HFFc6 (cell line): ENCODE results near the gene SREBF1. TPM values are rescaled to one million over a fixed set of nuclear protein-coding genes. Genes with fewer than 3 reads are reported as not detected.
A peak's percentile ranks its signal among the peaks of the same experiment; 100 is the strongest.

Source experiments
- DNase-seq: peaks from one replicate; pipeline ENCODE4 v3.0.0-alpha.2; 2018
- H3K27ac Mint-ChIP-seq: 2 replicates; pipeline ENCODE4 v1.8.0; 2020; ENCODE audit warnings: mild to moderate bottlenecking, mixed read lengths
- H3K27me3 Mint-ChIP-seq: 2 replicates; pipeline ENCODE4 v1.8.0; 2021; ENCODE audit warnings: mild to moderate bottlenecking, moderate library complexity, mixed read lengths; ENCODE audit not compliant: insufficient read depth
- H3K36me3 Mint-ChIP-seq: 2 replicates; pipeline ENCODE4 v1.8.0; 2021; ENCODE audit warnings: low read depth, mixed read lengths
- H3K4me1 Mint-ChIP-seq: 2 replicates; pipeline ENCODE4 v1.8.0; 2020; ENCODE audit warnings: low read depth, mixed read lengths
- H3K4me3 Mint-ChIP-seq: 2 replicates; pipeline ENCODE4 v1.8.0; 2020; ENCODE audit warnings: mild to moderate bottlenecking, moderate library complexity, mixed read lengths
- H3K9me3 Mint-ChIP-seq: 2 replicates; pipeline ENCODE4 v1.8.0; 2020; ENCODE audit warnings: mild to moderate bottlenecking, mixed read lengths
- total RNA-seq, 6 experiments: library from RNA; stranded (reverse); fragmentation: NEBNext Ultra II Directional; extraction: Animal tissue kit (Norgen Biotek cat#: 25700); gene quantifications; 2 replicates in 1 of 6; 3 replicates in 5 of 6; pipeline ENCODE4 v1.2.3, GENCODE V29; 2021
- TF ChIP-seq, protein P1 (sequence below): fragments of 200-600 bp; sonication (generic); IDR thresholded peaks from 2 replicates; pipeline ENCODE4 v1.5.0; 2021; ENCODE audit warnings: antibody characterized with exemption, mild to moderate bottlenecking

SREBF1 gene
- total RNA-seq, 6 experiments from 2014 or later: 34.9 to 51.7 (median 40.5) TPM

DNA sequence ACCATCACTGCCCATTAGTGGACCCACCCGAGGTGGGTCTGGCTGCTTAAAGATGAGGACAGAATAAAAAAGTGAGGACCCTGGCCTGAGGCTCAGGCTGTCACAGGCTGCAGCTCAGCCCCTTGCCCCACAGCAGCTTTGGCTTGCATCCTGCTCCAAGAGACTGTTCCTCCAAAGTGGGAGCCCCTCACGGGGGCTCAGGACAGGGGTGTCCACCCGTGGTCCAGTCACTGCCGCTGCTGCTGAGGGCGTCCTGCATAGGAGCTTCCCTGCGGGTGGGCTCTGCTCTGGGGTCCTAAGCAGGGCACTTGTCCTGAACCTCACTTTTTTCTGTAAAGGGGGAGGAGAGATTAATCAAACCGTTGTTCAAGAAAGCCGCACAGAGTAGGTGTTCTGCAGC is 47.8 kb downstream of the SREBF1 start:
- H3K27ac Mint-ChIP-seq: no peak overlapping the region; the same call in 1 of the 2 replicates
- H3K4me1 Mint-ChIP-seq: peaks cover 24% of the 10 kb centered on the region
- TF ChIP-seq, protein P1, sequence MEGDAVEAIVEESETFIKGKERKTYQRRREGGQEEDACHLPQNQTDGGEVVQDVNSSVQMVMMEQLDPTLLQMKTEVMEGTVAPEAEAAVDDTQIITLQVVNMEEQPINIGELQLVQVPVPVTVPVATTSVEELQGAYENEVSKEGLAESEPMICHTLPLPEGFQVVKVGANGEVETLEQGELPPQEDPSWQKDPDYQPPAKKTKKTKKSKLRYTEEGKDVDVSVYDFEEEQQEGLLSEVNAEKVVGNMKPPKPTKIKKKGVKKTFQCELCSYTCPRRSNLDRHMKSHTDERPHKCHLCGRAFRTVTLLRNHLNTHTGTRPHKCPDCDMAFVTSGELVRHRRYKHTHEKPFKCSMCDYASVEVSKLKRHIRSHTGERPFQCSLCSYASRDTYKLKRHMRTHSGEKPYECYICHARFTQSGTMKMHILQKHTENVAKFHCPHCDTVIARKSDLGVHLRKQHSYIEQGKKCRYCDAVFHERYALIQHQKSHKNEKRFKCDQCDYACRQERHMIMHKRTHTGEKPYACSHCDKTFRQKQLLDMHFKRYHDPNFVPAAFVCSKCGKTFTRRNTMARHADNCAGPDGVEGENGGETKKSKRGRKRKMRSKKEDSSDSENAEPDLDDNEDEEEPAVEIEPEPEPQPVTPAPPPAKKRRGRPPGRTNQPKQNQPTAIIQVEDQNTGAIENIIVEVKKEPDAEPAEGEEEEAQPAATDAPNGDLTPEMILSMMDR: no peak
- DNase-seq: no peak
- H3K9me3 Mint-ChIP-seq: no peaks in the 10 kb centered on the region
- H3K4me3 Mint-ChIP-seq: no peak overlapping the region
- peaks cover 3% of the 10 kb centered on the region for H3K27me3 Mint-ChIP-seq
- H3K36me3 Mint-ChIP-seq: peaks cover 3% of the 10 kb centered on the region; the same call in 1 of the 2 replicates

DNA sequence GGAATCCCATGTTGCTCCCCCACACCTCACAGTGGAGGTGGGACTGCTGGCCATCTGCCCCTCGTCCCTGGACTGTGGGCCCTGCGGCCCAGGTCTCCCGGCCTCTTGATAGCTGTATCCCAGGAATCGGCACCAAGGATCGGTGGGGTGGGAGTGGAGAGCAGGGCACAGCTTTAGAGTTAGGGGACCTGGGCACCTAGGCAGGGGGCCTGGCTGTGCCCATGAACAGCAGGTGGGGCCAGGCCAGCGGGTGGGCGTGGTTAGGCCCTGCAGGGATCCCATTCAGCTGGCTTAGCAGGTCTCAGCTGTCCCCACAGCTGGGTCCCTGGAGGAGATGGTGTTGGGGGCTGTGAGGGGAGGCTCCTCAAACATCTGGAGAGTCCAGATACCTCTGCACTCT is 49.2 kb downstream of the SREBF1 start:
- Mint-ChIP-seq H3K4me3 (no peak overlapping the region), H3K27me3 (peaks cover 3% of the 10 kb centered on the region), H3K27ac (no peak overlapping the region), H3K9me3 (no peaks in the 10 kb centered on the region), H3K36me3 (no peaks in the 10 kb centered on the region), H3K4me1 (peaks cover 28% of the 10 kb centered on the region)
- TF ChIP-seq, protein P1: no peak
- DNase-seq: no peak

DNA sequence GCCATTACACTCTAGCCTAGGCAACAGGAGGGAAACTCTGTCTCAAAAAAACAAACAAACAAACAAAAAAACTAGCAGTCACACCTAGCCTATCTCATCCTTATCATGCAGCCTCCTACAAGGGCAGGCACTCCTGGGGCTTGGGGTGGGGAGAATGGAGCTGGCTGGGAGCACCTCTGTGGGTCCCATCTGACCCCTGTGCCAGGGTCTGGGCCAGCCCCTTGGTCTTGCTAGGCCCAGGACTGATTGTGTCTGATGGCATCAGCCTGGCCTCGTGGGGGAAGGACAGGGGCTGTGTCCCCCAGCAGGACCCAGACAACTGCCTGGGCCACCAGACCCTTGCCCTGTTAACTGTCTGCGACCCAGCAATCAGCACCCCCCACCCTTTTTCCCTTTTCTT is 49.8 kb downstream of the SREBF1 start:
- DNase-seq: no peak
- TF ChIP-seq, protein P1: no peak
- Mint-ChIP-seq H3K27me3 (peaks cover 3% of the 10 kb centered on the region), H3K27ac (no peak overlapping the region), H3K36me3 (no peaks in the 10 kb centered on the region), H3K4me3 (no peak overlapping the region), H3K4me1 (peaks cover 28% of the 10 kb centered on the region), H3K9me3 (no peaks in the 10 kb centered on the region)

DNA sequence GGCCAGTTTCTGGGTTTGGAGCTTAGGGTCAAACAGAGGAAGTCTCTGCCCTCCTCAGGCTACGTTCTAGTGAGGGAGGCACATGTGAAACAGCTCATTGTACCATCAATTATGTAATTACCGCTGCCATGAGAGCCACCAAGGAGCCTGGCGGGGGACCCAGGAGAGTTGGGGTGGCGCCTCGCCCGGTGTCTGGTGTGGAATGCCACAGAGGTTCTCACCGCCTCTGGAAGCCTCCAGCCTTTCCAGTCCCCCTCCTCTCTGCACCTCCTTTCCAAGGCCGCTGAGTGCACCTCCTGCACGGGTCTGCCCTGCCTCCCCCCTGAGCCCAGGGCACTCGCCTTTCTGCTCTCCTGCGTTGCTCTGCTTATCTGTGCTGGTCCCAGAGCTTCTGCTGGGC is 51.4 kb downstream of the SREBF1 start:
- no peak overlapping the region; the same call in 1 of the 2 replicates for H3K4me3 Mint-ChIP-seq
- no peaks in the 10 kb centered on the region for H3K36me3 Mint-ChIP-seq
- peaks cover 3% of the 10 kb centered on the region for H3K27me3 Mint-ChIP-seq
- no peaks in the 10 kb centered on the region for H3K9me3 Mint-ChIP-seq
- DNase-seq: no peak
- TF ChIP-seq, protein P1: no peak
- H3K27ac Mint-ChIP-seq: no peak overlapping the region; the same call in 1 of the 2 replicates
- H3K4me1 Mint-ChIP-seq: peaks cover 37% of the 10 kb centered on the region

DNA sequence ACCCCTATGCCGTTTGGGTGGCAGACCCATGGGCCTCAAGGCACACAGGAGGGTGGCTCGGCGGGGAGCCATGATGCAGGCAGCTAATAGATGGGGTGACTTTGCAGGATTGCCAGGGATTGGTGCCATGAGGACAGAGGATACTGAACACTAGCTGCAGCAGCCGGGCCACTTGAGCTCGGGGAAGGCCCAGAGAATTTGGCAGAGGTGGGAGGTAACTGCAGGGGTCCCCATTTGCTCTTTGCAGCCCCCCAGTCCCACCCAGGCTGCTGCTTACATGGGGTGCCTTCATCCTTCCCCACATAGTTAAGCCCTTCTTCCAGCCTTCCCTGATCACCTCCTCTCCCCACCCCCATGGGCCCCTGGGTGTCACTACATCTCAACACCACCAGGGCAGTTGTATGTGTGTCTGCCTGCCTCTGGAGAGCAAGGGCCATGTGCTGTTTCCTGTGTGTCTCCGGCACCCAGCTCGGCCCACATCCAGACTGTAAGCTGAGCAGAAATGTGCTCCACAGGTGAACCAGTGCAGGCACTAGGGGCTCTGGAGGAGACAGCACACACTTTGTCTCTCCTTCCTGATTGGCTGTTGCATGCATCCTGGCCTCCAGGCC is 52.0 kb downstream of the SREBF1 start:
- DNase-seq: no peak
- peaks cover 37% of the 10 kb centered on the region for H3K4me1 Mint-ChIP-seq
- H3K27ac Mint-ChIP-seq: peak overlapping the region; percentile 16; the same call in 1 of the 2 replicates
- no peaks in the 10 kb centered on the region for H3K9me3 Mint-ChIP-seq
- H3K4me3 Mint-ChIP-seq: no peak overlapping the region
- no peaks in the 10 kb centered on the region for H3K36me3 Mint-ChIP-seq
- TF ChIP-seq, protein P1: peak; percentile 56; the same call in 1 of the 2 replicates
- peaks cover 4% of the 10 kb centered on the region for H3K27me3 Mint-ChIP-seq
